Amygdala (tissue), 56 donors: ENCODE measurements around the gene SENP1.

Experiments used
- DNase-seq, 56 donors: peaks; one replicate each; lab custom pipeline; 2025; lab: John Stamatoyannopoulos, UW

Gene SENP1

DNA sequence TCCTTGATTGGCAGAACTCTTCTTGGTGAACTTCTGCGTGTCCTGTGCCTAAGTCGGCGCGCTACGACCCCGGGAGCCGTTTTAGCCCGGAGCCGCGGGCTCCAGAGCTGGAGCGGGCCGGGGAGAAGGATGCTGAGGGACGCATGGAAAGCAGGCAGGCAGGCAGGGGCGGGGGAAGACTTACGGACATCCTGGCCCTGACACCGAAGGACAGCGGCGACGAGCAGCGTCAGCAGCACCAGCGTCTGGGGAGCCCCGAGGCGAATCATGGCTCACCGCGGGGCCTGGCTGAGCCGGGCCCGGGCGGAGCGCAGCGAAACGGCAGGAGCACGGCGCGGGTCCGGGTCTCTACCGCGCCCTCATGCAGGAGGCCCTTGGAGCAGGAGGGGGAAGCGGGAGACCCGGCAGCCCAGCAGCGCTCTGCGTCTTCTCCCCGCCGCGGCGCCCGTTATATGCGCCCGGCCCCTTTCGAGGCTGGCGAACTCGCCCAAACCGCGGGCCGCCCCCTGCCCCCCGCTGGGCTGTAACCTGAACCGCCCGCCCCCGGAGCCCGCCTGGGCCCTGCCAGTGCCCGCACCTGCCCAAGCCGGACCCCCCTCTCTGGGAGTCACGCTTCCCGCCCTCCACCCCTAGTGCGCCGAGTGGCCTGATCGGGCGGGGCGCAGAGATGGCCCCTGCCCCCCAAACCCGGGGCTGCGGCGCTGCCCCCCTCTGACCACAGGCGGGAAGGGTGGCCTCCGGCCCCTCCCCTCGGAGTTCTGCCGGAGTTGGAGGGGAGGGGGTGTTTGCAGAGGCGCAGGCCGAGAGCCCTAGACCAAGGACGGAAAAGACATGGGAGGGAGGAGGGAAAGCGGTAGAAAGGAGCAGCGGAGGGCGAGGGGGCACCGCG, 101.6 kb downstream of the SENP1 start, which contains the start of gene COL2A1:
Gene COL2A1, minus strand, starts transcription at position 424 of the 889 bp plus-strand sequence. Its CDS starts 155 bp downstream, at position 269.
- DNase-seq: no peak

- no peak for DNase-seq
Observed at GRCh38 chr12:48003226-48004052, 102.4 kb downstream of the SENP1 start.

GRCh38 chr12:48002773-48003218, 103.1 kb downstream of the SENP1 start:
- DNase-seq: no peak

- DNase-seq: no peak
Observed at GRCh38 chr12:48002414-48002730, 103.5 kb downstream of the SENP1 start.

DNA sequence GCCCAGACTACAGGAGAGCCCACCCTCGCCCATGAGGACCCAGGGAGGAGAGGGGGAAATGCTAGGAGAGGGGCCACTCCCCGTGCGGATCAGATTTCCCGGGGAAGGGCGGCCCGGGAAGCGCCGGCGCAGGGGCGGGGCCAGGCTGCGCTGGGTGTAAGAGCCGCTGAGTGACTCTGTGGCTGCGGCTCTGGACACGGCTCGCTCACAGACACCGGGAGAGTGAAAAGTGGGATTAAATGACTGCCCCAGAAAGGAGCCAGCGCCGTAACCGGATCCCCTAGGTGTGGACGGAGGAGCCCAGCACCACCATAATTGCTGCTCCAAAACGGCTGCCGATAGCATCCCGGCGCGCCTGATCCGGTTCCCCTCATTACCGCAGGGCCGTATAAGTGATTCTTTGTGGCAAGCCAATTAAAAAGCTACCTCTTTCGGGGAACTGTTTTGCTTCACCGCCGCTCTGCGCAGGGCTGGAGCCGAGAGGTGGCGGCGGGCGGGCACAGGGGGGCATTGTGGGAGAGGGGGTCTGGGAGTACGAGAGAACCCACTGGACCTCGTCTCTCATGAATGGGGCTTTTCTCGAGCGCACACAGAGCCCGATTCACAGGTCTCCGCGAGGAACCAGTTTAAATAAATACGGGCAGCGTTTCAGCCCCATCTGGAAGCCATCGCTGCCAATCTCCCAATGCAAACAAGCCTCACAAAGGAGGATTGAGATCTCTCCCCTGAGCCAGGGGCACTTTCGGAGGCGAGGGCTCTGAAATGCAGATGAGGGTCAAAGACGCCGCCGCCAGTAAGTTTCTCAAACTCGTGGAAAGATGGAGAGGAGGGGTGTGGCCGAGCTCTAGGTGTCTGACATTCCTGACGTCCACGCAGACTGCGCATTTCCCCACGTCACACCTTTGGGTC, 104.1 kb downstream of the SENP1 start:
- peak in 5 of 56 donors; percentile 9 to 41 (median 17) for DNase-seq

DNA sequence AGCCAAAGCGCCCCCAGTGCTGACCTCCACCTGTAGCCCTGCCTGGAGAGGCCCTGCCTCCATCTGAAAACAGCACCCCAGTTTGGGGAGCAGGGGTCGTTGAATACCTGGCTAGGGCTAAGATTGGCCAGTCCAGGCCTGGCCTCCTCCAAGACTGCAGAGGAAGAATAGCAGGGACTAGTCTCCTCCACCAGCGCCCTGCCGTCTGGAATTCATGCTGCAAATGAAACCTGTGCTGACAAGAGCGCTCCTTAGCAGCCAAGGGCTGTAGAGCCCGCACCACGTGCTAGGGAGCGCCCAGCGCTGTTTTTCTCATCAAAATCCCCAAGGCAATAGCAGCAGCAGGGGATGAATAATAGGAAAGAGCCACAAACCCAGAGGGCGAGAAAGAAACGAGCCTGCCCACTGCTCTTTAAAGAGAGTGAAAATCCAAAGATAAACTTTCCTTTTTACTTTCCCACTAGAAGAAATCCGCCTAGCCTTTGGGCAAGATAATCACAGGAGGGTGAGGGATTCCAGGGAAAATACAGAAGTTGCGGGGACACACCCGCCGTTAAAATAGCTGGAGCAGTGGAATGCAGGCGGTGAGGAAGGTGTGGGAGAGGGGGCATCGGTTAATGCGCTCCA, 104.9 kb downstream of the SENP1 start:
- DNase-seq: no peak

- DNase-seq: no peak
Observed at GRCh38 chr12:47999816-48000215, 106.1 kb downstream of the SENP1 start.

DNA sequence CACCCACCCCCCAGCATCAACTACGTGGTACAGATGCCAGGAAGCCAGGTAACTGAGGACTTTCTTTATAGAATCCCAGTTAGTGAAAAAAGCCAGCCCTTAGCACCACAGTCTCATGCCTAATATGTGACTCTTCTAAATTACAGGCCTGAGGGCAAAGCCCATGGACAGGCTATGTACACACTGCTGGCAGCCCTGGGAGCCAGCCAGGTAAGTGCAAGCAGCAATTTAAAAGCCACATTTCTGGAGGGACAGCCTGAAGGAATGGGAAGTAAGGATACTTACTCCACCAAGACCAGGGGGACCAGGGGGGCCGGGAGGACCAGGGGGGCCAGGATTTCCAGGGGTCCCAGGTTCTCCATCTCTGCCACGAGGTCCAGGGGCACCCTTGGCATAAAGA, 108.6 kb downstream of the SENP1 start:
- no peak for DNase-seq

DNA sequence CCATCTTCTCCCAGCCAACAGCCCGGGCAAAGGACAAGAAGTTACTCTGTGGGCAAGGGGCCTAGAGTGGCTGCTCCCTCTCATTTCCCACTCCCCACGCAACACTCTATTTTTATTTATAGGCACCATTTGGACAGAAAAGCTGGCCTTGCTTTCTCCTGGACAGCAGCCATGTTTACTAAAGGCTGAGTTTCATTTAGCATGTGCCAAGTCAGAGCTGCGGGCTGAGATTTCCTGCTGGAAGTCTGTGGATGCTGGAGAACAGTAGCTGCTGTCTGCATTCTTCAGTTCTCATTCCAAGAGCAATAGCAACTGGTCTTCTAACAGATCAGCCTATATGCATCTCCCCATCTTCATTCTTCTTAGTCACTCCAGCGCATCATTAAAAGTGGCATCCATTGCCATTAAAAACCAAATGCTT, 109.9 kb downstream of the SENP1 start:
- peak in 18 of 56 donors; percentile 9 to 64 (median 28) for DNase-seq

- no peak for DNase-seq
Observed at GRCh38 chr12:47993491-47993890, 112.4 kb downstream of the SENP1 start.
